Hippocampal formation (tissue), 2 donors: ENCODE data around the gene MAP2K5.

Experiments
- DNase-seq, 2 donors: peaks; one replicate each; lab custom pipeline; 2025; lab: John Stamatoyannopoulos, UW

Gene MAP2K5

GRCh38 chr15:67723294-67724024 lies 181.0 kb downstream of the MAP2K5 start:
- DNase-seq: no peak

DNA sequence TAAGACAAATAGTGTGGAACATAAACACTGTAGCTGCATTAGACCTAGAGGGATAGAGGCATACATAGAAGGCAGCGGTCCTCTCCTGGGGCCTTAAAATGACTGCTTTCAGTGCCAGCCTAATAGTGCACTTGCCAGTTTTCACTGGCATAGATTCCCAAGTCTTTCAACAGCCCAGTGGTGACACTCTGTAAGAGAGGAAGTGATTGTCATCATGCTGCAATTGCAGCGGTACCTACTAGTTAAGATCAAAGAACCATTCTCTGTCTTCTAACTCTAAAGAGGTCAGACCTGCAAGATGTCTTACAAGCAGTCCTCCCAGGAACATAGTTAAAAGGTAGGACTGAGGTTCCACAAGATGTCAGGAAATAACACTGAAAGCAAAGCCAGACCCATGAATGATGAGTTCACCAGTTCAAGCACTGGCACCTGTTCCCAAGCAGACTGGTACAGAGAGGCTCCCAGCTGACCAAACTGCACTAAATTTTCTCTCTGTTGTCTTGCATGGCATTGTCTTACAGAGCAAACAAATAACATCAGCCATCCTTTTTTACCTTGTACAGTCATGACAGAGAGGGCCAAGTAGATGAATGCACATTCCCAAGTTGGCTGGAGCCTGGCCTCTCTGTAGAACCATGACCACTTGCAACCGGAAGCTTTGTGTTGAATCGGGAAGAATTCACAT lies 182.3 kb downstream of the MAP2K5 start:
- no peak for DNase-seq

- no peak for DNase-seq
Measured at GRCh38 chr15:67730135-67730534, 187.6 kb downstream of the MAP2K5 start.

- DNase-seq: no peak
Measured at GRCh38 chr15:67731112-67731721, 188.7 kb downstream of the MAP2K5 start.

- no peak for DNase-seq
Measured at GRCh38 chr15:67732164-67732563, 189.7 kb downstream of the MAP2K5 start.

GRCh38 chr15:67732671-67733374 lies 190.3 kb downstream of the MAP2K5 start:
- DNase-seq: no peak

DNA sequence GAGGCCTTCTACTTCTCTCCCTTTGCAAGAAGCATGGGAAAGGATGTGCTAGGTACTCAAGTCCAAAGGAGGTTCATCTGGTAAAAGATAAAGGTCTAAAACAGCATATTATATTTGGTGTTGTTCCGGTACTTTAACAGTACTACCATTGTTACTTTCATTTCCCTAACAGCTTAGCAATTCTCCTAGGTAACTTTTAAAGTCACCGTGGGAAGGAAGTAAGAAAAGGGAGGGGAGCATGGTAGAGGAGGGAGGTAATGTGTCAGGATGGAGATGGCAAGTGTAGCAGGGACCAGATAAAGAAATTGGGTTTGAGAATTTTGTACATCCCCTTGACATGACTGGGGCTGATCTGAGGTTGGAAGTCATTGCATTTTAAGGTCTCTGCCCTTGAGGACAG lies 193.4 kb downstream of the MAP2K5 start:
- no peak for DNase-seq

DNA sequence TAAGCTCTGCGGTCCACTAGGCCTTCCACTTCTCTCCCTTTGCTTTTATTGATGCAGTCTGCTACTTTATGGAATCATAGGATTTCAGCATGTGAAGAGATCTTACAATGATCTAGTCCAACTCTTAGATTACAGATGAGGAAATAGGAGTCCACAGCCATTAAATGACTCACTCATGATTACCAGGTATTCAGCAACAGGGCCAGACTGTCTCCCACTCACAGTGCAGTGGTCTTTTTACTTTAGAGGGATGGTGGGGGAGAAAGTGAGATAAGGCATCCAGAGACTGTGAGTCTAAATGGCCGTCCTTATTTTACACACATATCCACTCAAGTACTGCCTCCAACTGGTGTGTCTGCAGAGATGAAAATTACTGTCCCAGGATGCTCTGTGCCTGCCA lies 194.3 kb downstream of the MAP2K5 start:
- no peak for DNase-seq

DNA sequence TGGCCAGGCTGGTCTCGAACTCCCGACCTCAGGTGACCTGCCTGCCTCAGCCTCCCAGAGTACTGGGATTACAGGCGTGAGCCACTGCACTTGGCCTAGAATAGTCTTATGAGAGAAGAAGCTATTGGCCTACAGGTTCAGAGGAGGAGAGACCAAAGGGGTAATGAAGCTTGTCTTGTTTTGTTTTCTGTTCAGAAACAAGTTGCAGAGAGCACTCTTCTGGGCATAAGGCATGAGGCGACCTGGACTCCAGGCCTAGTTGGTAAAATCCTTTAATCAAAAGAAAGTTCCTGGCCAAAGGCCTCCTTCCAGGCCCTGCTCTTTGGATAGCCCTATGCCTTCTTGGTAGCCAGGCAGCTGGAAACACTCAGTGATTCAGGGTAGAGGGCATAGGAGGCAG lies 195.6 kb downstream of the MAP2K5 start:
- no peak for DNase-seq

DNA sequence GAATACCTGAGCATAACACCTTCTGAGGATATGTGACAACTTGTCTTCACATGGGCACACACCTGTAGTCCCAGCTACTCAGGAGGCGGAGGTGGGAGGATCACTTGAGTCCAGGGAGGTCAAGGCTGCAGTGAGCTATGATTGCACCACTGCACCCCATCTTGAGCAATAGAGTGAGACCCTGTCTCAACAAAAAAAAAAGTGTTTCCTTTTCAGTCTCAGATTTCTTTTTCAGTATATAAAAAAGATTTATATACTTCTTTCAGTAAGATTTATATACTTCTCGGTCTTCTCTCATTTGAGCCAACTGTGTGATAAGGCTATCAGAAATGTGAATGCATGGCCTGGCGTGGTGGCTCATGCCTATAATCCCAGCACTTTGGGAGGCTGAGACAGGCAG lies 197.9 kb downstream of the MAP2K5 start:
- DNase-seq: no peak

DNA sequence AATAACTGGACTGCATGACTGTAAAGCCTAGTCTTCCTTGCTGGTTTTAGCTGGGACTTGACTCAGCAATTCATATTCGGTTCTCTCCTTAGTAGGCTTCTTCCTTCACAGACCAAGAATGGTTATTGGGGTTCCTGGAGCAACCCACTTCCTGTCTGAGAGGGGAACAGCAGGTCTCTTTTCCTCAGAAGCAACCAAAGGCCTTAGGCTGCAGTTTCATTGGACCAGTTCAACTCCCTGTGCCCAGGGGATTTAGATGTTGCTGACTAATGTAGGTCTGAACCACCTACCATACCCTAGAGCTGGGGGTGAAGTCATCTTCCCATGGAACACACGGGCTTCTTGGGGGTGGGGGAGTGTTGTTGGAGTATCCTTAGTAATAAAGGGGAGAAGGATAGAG lies 198.8 kb downstream of the MAP2K5 start:
- DNase-seq: no peak

DNA sequence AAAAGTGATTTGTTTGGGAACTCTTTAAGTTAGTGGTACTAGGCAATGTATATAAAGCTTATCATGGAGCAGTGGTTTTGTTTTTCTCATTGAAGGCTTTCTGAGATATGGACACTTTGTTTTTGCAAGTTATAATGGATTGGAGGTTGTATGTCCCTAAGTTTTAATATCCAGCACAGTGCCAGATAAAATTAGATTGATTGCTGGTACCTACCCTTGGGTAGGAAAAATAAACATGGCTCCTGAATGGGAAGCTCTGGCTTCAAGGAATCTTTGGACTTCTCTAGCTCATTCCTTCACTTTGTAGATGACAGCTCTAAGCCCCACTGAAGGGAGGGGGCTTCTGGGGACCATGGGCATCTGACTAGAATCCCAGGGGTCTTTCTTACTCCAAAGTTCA lies 201.1 kb downstream of the MAP2K5 start:
- DNase-seq: no peak

GRCh38 chr15:67744331-67745072 lies 202.0 kb downstream of the MAP2K5 start:
- no peak for DNase-seq

DNA sequence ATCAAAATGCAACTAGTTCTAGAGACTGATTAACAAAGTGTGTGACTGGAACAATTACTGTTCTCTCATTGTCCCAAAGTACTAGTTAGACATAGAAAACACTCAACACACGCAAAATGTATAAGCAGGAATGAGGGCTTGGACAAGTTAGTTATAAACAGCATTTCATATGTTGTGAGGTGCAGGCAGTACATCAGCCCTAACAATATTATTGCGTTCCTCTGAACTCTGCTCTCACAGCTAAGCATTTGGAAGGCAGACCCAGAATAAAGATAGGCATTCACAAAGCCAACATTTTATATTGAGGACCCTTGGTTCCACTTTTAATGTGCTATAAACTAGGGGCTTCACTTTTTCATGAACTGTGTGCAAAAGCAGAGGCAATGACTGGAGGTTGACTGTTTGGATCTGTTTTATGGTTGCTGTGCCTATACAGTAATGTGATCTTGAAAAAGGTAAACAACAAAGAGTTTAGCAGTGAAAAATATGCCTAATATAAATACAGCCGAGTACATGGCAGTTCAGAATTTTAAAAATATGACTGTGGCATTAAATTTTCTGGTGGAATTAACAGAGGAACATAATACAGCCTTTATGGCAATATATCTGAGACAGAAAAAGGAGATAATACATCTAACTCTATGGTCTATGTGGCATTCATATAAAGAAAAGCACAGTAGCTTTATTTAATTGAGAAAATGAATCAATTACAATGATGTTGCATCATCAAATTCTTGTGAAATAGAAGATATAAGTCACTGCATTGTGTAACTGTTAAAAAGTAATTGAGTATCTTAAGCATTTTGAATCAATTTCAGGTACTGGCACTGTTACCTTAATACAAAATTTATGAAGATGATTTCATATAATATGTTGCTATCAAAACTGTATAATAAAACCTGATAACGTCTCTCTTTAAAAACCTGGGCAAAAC lies 202.8 kb downstream of the MAP2K5 start:
- no peak for DNase-seq

DNA sequence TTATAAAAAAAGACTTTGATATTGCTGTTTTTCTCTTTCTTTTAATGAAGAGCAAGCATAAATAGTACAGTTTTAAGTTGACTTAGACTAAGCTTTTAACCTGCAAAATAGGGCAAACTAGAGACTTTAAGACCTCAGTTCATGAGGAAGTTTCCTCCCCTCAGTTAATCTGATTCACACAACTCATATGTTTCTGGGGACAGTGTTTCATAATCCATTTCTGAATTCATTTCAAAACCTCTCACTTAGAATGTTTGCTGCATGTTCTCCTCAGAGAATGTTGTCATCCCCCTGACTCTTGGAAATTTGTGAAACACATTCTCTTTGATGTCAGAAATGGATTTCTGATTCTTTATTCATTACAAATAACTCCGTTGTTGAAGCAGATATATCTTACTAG lies 203.5 kb downstream of the MAP2K5 start:
- no peak for DNase-seq

GRCh38 chr15:67746450-67746849 lies 203.9 kb downstream of the MAP2K5 start:
- DNase-seq: no peak

- DNase-seq: no peak
Measured at GRCh38 chr15:67747921-67748320, 205.4 kb downstream of the MAP2K5 start.

- no peak for DNase-seq
Measured at GRCh38 chr15:67750371-67750770, 207.9 kb downstream of the MAP2K5 start.

DNA sequence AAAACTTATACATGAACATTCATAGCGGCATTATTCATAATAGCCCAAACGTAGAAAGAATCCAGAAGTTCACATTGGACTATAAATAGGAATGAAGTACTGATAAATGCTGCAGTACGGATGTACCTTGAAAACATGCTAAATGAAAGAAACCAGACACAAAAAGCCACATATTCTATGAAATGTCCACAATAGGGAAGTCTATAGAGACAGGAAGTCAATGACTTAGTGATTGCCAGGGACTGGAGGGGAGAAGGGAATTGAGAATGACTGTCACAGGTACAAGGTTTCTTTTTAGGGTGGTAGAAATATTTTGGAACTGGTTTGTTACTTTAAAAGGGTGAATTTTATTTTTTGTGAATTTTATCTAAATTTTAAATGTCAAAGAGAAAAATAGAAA lies 211.4 kb downstream of the MAP2K5 start:
- no peak for DNase-seq

GRCh38 chr15:67755264-67755663 lies 212.8 kb downstream of the MAP2K5 start:
- DNase-seq: no peak

DNA sequence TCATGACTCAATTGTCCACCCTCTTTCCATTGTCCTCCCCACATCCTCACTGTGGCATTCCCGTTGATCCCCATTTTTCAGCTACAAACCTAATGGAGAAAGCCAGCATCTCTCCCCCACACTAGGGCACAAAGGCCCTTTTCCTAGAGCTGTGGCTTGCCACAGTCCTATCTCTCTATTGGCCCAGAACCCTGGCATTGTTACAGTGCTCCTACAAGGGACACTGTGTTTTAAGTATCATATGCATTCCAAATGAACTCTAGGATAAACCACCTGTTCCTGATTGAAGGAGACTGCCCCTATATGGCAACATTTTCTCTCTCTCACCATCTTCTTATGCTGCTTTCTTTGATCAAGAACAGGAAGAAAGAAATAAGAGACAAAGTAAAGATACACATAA lies 213.4 kb downstream of the MAP2K5 start:
- no peak for DNase-seq
